GM12864 (cell line): Measurements from ENCODE around the gene SLC13A3.

Source experiments
- DNase-seq: peaks from one replicate; pipeline ENCODE4 v3.0.0-alpha.2; 2011; ENCODE audit warnings: low read depth
- H3K4me3 ChIP-seq: 2 replicates; pipeline ENCODE4 v1.5.1; 2011; ENCODE audit warnings: mild to moderate bottlenecking, low read depth, low read length, control low read depth
- CTCF ChIP-seq: IDR thresholded peaks from 2 replicates; pipeline ENCODE4 v1.5.1; 2011; ENCODE audit warnings: low read depth, mild to moderate bottlenecking, moderate library complexity, low read length, control low read depth, inconsistent platforms; ENCODE audit errors: missing control alignments

SLC13A3 gene

GRCh38 chr20:46530640-46531039, 120.6 kb downstream of the SLC13A3 start:
- no peak overlapping the region for H3K4me3 ChIP-seq
- DNase-seq: no peak
- no peak for TF ChIP-seq CTCF

DNA sequence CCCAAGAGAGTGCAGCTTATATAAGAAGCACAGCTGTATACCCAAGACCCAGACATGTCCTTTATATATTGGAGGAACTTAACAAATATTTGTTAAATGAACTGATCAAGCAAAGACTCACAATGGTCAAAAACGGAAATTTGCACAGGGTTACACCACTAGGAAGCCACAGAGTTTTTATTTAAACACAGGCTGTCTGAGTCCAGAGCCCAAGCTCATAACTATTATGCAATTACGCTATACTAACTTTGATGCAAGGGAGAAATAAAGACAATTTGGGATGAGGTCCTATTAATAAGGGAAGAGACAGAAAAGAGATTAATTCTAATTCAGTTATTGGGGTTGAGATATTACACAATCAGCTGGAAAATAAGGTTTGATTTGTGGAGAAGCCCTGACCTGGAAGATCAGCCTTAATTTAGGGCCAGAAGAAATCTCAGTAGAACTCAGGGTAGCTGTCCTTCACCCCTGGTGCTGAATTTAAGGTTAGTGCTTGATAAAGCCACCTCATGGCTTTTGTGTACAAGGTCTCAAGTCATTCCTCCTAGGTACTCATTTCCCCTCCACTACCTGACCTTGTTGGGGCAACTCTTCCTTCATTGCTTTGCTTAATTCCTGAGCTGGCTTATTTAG, 127.4 kb downstream of the SLC13A3 start:
- H3K4me3 ChIP-seq: no peak overlapping the region
- no peak for TF ChIP-seq CTCF
- DNase-seq: no peak

- DNase-seq: no peak
- no peak for TF ChIP-seq CTCF
- no peak overlapping the region for H3K4me3 ChIP-seq
Observed at GRCh38 chr20:46523108-46523507, 128.2 kb downstream of the SLC13A3 start.

- peak; percentile 93 for TF ChIP-seq CTCF
- no peak overlapping the region for H3K4me3 ChIP-seq
- DNase-seq: peak; percentile 25
Observed at GRCh38 chr20:46520976-46521579, 130.2 kb downstream of the SLC13A3 start.

- no peak for TF ChIP-seq CTCF
- DNase-seq: no peak
- no peak overlapping the region for H3K4me3 ChIP-seq
Observed at GRCh38 chr20:46520540-46520939, 130.7 kb downstream of the SLC13A3 start.

- TF ChIP-seq CTCF: no peak
- no peak for DNase-seq
- no peak overlapping the region for H3K4me3 ChIP-seq
Observed at GRCh38 chr20:46519471-46520068, 131.7 kb downstream of the SLC13A3 start.
